Ovary (tissue), 3 donors: ENCODE data around the gene AKR1B1.

ENCODE experiments used
- EP300 ChIP-seq: sonication (generic); formaldehyde crosslinking; IDR thresholded peaks from one replicate; pipeline ENCODE4 v1.6.1; 2017; ENCODE audit warnings: antibody characterized with exemption
- POLR2A ChIP-seq: fragments of 450-650 bp; IDR thresholded peaks from one replicate; pipeline ENCODE4 v1.6.1; 2017; ENCODE audit warnings: antibody characterized with exemption, mild to moderate bottlenecking, moderate library complexity
- TF ChIP-seq, protein P1 (sequence below), 3 donors: fragments of 450-650 bp in 2 of 3; fragments of 200-600 bp in 1 of 3; IDR thresholded peaks; one replicate each; pipeline versions ENCODE4 v1.5.1 to v1.8.0; 2016 to 2022; ENCODE audit warnings: antibody characterized with exemption in 3 of 3, mild to moderate bottlenecking in 1 of 3
- donor health status: DM: no; HTN: no; CAD: no.

DNA sequence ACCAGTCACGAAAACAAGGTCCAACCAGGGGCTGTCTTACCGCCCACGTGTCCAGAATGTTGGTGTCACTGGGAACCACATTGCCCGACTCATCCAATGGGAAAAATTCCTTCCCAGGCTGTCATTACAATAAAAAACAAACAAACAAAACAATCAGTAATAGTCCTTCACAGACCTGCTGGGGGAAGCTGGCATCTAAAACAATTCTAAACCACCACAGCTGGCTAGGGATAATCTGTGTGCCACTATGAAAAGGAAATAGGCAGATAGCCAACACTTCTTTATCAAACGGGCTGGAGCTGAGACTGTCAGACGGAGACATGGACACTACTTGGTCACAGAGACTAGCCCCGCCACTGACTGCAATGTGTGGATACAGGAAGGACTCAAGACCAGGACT, 9.2 kb downstream of the AKR1B1 start:
- TF ChIP-seq POLR2A (no peak), EP300 (no peak)
- TF ChIP-seq, protein P1, sequence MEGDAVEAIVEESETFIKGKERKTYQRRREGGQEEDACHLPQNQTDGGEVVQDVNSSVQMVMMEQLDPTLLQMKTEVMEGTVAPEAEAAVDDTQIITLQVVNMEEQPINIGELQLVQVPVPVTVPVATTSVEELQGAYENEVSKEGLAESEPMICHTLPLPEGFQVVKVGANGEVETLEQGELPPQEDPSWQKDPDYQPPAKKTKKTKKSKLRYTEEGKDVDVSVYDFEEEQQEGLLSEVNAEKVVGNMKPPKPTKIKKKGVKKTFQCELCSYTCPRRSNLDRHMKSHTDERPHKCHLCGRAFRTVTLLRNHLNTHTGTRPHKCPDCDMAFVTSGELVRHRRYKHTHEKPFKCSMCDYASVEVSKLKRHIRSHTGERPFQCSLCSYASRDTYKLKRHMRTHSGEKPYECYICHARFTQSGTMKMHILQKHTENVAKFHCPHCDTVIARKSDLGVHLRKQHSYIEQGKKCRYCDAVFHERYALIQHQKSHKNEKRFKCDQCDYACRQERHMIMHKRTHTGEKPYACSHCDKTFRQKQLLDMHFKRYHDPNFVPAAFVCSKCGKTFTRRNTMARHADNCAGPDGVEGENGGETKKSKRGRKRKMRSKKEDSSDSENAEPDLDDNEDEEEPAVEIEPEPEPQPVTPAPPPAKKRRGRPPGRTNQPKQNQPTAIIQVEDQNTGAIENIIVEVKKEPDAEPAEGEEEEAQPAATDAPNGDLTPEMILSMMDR (IDR thresholded peaks at IDR 0.05) = no peak
